DOHH2 (cell line): ENCODE measurements around the gene SPATA25.
A peak's percentile ranks its signal among the peaks of the same experiment; 100 is the strongest.

Source experiments
- H3F3A ChIP-seq: fragments of 200-600 bp; sonication (generic), shearing (Covaris generic); 2 replicates; pipeline ENCODE4 v1.6.0; 2016; ENCODE audit warnings: antibody characterized with exemption, mild to moderate bottlenecking; ENCODE audit not compliant: control insufficient read depth, insufficient read depth
- H3K27ac ChIP-seq: fragments of 200-600 bp; sonication (generic); 2 replicates; pipeline ENCODE4 v1.5.1; 2014; ENCODE audit warnings: low read depth, mild to moderate bottlenecking, low read length, moderate library complexity
- H3K27me3 ChIP-seq: fragments of 200-600 bp; sonication (generic); 2 replicates; pipeline ENCODE4 v1.6.1; 2014; ENCODE audit warnings: mild to moderate bottlenecking, low read length, mixed read lengths; ENCODE audit not compliant: control insufficient read depth
- H3K36me3 ChIP-seq: fragments of 200-600 bp; sonication (generic); 2 replicates; pipeline ENCODE4 v1.6.1; 2014; ENCODE audit warnings: mild to moderate bottlenecking, low read length, moderate library complexity, mixed read lengths; ENCODE audit not compliant: control insufficient read depth
- H3K4me1 ChIP-seq: fragments of 200-600 bp; sonication (generic); 2 replicates; pipeline ENCODE4 v1.6.1; 2014; ENCODE audit warnings: mild to moderate bottlenecking, low read length, mixed read lengths; ENCODE audit not compliant: control insufficient read depth
- H3K4me2 ChIP-seq: fragments of 200-600 bp; sonication (generic); 2 replicates; pipeline ENCODE4 v1.6.0; 2014; ENCODE audit warnings: mild to moderate bottlenecking, low read length, moderate library complexity
- H3K4me3 ChIP-seq: fragments of 200-600 bp; sonication (generic); 2 replicates; pipeline ENCODE4 v1.5.1; 2014; ENCODE audit warnings: mild to moderate bottlenecking, low read length, mixed read lengths
- H3K79me2 ChIP-seq: fragments of 200-600 bp; sonication (generic); 2 replicates; pipeline ENCODE4 v1.6.1; 2014; ENCODE audit warnings: mild to moderate bottlenecking, low read length, mixed read lengths; ENCODE audit not compliant: control insufficient read depth
- H3K9me2 ChIP-seq: fragments of 200-600 bp; sonication (generic); replicated peaks from 2 replicates; pipeline ENCODE4 v1.6.1; 2014; ENCODE audit warnings: mild to moderate bottlenecking, low read length, mixed read lengths; ENCODE audit not compliant: control insufficient read depth
- H3K9me3 ChIP-seq: fragments of 200-600 bp; sonication (generic); 2 replicates; pipeline ENCODE4 v1.6.1; 2014; ENCODE audit warnings: antibody characterized with exemption, low read length, mixed read lengths; ENCODE audit not compliant: control insufficient read depth, insufficient read depth
- H4K20me1 ChIP-seq: fragments of 200-600 bp; sonication (generic); 2 replicates; pipeline ENCODE4 v1.6.0; 2014; ENCODE audit warnings: low read depth, mild to moderate bottlenecking, antibody characterized with exemption, low read length, moderate library complexity; ENCODE audit not compliant: control insufficient read depth, insufficient read depth
- CTCF ChIP-seq: fragments of 200-600 bp; sonication (generic); IDR thresholded peaks from one replicate; pipeline ENCODE4 v1.5.1; 2014; ENCODE audit warnings: antibody characterized with exemption, mild to moderate bottlenecking, low read depth, low read length; ENCODE audit not compliant: poor library complexity, severe bottlenecking
- EZH2phosphoT487 ChIP-seq: fragments of 200-600 bp; sonication (generic); IDR thresholded peaks from 2 replicates; pipeline ENCODE4 v1.6.1; 2017; ENCODE audit warnings: borderline replicate concordance, mild to moderate bottlenecking, antibody characterized with exemption, low read length, moderate library complexity, mixed read lengths

SPATA25 gene

GRCh38 chr20:45886590-45887345 is 654 bp downstream of the SPATA25 start:
- no peak overlapping the region for H3K27ac ChIP-seq
- H3K9me2 ChIP-seq = no peaks in the 10 kb centered on the region
- TF ChIP-seq CTCF (no peak), EZH2phosphoT487 (no peak)
- H3F3A ChIP-seq = no peaks in the 10 kb centered on the region
- H4K20me1 ChIP-seq = no peaks in the 10 kb centered on the region
- H3K4me1 ChIP-seq = peaks cover 19% of the 10 kb centered on the region
- no peak overlapping the region for H3K4me2 ChIP-seq
- no peaks in the 10 kb centered on the region for H3K27me3 ChIP-seq
- H3K9me3 ChIP-seq = no peaks in the 10 kb centered on the region
- H3K79me2 ChIP-seq = peaks cover 20% of the 10 kb centered on the region
- peaks cover 30% of the 10 kb centered on the region for H3K36me3 ChIP-seq
- H3K4me3 ChIP-seq = no peak overlapping the region

GRCh38 chr20:45883100-45883469 is 4.3 kb downstream of the SPATA25 start:
- peaks cover 28% of the 10 kb centered on the region for H3K79me2 ChIP-seq
- H3K36me3 ChIP-seq = peaks cover 34% of the 10 kb centered on the region
- H3K4me3 ChIP-seq = no peak overlapping the region
- no peaks in the 10 kb centered on the region for H3K9me2 ChIP-seq
- H3K4me1 ChIP-seq = peaks cover 7% of the 10 kb centered on the region
- no peaks in the 10 kb centered on the region for H4K20me1 ChIP-seq
- no peaks in the 10 kb centered on the region for H3K27me3 ChIP-seq
- no peak for TF ChIP-seq CTCF
- TF ChIP-seq EZH2phosphoT487 = no peak
- H3K9me3 ChIP-seq = no peaks in the 10 kb centered on the region
- no peak overlapping the region for H3K27ac ChIP-seq
- no peak overlapping the region for H3K4me2 ChIP-seq
- H3F3A ChIP-seq = no peaks in the 10 kb centered on the region

- H3F3A ChIP-seq = no peaks in the 10 kb centered on the region
- TF ChIP-seq CTCF = no peak
- TF ChIP-seq EZH2phosphoT487 = no peak
- peaks cover 28% of the 10 kb centered on the region for H3K79me2 ChIP-seq
- peaks cover 37% of the 10 kb centered on the region for H3K36me3 ChIP-seq
- H4K20me1 ChIP-seq = no peaks in the 10 kb centered on the region
- H3K4me2 ChIP-seq = peak overlapping the region; percentile 94
- no peak overlapping the region for H3K27ac ChIP-seq
- no peaks in the 10 kb centered on the region for H3K9me3 ChIP-seq
- no peak overlapping the region for H3K4me3 ChIP-seq
- H3K9me2 ChIP-seq = no peaks in the 10 kb centered on the region
- H3K27me3 ChIP-seq = no peaks in the 10 kb centered on the region
- H3K4me1 ChIP-seq = peaks cover 7% of the 10 kb centered on the region
These were observed 4.8 kb downstream of the SPATA25 start for GRCh38 chr20:45882469-45883099.
